ENCODE data around the gene UBTD1.
A peak's percentile ranks its signal among the peaks of the same experiment; 100 is the strongest.
"Not testable (repeated sequence)": the region's sequence is repeated elsewhere in the genome, so short reads cannot be mapped to it uniquely, and the experiment has no call there.

Gene UBTD1

DNA sequence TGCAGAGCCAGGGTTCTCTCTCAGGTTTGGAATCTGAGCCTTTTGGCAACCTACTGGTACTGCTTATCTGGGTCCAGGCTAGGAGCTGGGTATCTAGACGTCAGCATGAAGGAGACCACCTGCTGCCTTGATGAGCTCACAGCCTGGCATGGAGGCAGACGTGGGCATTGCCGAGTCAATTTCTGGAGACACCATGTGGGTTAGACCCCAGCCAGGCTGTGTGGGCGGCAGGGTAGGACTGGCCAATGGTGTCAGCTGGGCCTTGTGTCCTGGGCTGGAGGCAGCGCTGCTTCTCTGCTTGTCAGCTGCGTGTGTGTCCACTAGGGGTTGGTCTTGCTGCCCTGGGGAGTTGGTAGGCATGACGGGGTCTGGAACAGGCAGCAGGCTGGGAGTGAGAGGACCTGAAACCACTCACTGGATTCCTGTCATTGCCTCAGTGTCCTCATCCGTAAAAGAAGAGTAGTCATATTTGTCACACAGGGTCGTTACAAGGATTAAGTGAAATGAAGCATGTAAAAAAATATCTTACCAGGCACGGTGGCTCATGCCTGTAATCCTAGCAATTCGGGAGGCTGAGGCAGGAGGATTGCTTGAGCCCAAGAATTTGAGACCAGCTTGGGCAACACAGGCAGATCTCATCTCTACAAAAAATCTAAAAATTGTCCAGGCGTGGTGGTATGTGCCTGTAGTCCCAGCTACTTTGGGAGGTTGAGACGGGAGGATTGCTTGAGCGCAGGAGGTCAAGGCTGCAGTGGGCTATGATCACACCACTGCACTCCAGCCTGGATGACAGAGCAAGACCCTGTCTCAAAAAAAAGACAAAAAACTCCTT, 42.2 kb downstream of the UBTD1 start:
- peak; percentile 26 for DNase-seq

DNA sequence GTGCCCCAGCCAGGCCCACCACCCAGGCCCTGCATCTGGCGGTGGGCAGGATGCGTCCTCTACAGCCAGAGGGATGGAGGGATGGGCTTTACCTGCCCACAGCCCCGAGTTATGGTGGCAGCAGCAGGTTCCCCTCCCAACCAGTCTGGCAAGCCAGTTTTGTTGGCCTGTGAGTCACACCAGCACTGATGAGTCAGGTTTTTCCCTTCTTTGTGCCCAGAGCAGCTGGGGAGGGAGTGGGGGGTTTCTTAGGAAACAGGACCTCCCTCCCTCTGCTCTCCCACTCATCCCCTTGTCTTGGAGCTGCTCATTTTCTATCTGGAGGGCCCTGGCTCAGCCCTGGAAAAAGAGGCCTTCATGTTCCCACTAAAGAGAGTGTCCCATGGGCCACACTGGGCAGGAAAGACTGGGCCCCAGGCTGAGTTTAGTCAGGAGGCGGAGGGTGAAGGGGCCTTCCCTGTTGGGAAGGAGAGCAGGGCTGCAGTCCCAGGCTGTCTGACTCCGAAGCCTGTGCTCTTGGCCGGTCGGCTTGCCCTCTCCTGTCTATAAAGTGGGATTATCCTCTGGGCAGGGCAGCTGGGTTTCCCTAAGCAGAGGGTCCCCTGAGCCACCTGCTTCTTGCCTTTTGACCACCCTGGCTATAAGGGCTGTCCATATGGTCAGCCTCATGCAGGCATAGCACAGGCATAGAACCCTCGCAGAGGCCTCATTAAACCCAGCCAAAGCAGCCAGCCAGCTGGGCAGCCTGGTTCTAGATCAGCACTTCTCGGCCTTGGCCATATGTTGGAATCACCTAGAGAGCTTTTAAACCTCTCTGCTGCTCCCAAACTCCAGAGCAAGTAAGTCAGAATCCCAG, 43.7 kb downstream of the UBTD1 start:
- DNase-seq: peak; percentile 87

DNA sequence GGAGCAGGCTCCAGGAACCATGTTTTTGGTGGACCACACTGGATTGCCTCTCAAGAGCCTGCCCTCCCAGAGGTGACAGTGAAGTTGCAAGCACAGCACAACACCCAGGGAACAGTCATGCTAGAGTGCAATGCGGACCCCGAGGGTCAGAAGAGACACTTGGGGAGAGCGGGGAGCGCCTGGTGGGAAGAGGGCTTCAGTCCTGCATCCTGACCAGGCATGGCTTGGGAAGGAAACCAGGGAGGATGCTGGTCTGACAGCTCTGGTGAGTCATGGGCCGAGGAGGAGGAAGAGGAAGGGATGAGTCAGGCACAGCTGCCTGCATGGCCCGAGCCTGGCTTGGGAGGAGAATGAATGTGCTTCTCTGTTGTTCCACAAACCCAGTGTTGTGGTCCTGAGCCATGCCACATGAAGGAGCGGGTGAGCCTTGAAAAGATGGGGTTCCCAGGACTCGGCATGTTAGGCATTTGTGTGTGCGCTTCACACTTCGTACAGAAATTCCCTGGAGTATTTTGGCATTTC, 44.4 kb downstream of the UBTD1 start:
- peak; percentile 93 for DNase-seq

DNA sequence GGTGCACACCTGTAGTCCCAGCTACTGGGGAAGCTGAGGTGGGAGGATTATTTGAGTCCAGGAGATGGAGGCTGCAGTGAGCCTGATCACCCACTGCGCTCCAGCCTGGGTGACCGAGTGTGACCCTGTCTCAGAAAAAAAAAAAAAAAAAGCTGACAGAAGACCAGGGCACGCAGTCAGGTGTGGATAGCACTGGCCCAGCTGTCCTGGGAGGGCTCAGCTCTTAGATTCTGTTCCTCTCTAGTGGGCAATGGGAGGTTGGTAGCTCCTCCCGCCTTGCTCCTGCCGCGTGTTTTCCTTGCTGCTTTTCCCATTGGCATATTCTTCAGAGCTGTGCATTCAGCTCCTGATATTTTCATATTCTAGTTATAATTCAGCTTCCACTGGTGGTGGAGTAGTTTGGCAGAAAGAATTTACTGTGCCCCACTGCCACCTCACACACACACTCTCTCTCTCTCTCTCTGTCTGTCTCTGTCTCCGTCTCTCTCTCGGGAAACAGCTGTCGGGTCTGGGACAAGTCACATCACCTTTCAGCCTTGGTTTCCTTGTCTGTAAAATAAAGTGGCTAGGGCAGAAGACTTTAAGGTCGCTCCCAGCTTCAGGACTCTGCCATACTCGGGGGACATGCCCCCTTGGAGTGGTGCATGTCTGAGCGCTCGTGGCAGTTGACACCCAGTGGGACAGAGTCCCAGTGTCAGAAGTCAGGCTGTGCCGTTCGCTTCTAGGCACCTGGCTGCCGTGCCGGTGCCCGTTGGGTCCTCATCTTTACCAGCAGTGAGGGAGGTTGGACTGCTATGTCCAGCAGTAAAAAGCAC, 47.9 kb downstream of the UBTD1 start:
- DNase-seq: no peak

DNA sequence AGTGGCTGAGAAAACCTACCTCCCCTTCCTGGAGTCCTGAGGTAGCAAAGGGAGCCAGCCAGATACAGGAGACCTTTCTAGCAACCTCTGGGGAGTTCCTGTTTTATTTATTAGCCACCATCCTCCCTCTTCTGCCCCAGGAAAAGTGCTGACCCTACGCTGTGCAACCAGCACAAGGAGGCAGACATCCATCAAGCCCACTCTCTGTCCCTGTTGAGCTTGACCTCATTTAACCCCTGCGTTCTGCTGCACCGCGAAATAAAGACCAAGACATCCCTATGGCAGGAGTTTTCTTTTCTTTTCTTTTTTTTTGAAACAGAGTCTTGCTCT, 48.5 kb downstream of the UBTD1 start:
- no peak for DNase-seq

DNA sequence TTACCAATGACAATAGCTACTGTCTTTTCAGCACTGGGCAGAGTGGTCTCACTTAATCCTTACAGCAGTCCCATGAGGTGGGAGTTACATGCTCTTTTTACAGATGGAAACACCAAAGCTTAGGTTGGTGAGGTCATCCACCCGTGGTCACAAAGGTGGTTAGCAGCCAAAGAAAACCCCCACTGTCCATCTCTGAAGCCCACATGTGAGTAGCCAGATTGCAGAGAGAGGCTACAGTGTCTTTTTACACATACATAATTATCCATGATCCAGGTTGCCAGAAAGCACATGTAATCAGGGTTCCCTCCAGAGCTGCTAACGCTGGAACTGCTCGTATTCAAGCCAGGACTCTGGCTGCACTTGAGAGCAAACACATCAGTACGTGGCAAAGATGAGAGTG, 49.2 kb downstream of the UBTD1 start:
- DNase-seq: no peak

DNA sequence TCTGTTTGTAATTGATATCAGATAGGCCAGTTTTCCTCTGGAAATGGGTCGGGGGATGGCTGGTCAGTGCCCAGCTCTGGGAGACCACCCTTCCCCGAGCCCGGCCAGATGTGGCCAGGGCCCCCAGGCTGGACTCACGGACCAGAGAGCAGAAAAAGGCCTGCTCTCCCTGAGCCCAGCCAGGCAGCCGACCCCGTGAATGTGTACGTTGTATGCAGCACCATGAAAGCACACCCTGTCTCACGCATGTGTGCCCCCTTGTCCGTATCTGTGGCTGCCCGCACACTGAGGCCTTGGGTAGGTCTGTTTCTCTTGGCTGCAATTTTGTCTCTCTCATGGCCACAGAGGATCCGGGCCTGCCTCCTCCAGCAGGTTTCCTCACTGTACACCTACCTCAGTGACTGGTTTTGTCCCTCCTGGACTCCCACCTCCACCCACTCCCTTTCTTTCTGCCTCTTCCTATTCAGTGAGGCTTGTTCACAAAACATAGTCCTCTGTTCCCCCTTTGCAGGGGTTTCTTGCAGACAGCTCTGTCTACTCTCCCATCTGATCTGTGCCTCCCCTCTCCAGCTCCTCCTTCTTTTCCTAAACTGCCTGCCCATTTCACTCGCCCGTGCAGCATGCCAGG, 50.2 kb downstream of the UBTD1 start:
- no peak for DNase-seq

DNA sequence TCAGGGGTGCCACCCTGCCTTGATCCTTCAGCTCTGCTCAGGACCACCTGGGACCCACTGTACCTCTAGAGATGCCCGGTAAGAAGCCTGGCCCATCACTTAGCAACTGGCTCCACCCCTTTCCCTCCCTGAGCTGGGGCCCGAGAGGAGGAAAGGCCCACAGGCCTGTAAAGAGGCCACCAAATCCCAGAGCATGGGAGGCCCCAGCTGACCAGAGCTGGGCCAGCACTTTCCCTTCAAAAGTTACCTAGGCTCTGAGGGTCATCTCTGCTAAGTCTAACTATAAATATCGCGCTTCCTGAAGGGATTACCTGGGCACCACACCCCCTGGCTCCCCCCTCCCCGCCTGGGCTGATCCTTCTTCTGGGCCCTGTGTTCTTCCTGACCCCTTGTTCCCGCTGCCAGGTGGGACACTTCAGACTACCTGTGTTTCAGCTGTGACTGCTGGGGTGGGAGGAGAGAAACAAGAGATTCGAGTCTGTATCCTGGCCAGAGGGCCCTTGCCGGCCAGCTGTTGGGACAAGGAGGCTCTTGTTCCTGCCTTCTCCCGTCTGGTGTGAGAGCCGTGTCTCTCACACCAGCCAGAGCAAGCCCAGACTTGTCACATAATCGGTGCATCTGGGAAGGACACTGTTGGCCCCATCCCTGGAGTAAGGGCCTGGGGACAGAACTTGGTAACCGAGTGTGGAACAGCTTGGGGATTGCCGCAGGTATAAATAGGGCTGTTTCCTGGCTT, 51.0 kb downstream of the UBTD1 start:
- DNase-seq: no peak

DNA sequence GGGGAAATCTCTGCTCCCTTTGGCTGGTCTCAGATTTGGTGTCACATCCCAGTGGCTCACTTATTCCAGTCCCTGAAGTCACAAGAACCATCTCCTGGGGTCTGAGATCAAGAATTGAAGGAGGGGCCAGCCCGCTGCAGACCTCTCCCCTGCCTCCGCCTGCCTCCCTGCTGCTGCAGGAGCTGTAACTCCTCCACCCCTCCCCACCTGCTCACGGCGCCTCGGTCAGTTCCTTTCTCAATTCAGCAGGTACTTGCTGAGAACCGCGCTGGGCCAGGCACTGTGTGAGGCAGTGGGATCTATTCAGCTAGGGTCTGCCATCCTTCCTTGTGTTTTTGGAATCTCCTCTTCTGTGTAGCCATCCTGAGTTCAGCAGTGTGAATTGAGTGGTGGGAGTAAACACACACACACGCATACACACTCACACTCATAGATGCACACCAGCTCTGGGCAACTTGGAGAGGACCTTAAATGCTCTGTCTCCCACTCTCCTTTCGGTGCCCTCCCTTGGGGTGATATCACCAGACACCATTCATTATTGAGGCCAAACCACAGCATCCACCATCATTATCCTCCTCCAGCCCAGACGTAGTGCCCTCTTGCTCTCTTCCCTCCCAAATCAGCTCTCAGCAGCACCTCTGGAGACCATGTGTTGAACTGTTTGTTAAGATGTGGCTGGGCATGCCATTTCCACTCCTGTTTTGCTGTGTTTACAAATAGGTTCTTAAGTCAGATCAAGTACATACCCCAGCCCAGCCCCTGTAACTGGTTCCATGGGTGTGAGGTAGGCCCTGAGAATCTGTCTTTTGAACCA, 51.8 kb downstream of the UBTD1 start:
- DNase-seq: no peak

DNA sequence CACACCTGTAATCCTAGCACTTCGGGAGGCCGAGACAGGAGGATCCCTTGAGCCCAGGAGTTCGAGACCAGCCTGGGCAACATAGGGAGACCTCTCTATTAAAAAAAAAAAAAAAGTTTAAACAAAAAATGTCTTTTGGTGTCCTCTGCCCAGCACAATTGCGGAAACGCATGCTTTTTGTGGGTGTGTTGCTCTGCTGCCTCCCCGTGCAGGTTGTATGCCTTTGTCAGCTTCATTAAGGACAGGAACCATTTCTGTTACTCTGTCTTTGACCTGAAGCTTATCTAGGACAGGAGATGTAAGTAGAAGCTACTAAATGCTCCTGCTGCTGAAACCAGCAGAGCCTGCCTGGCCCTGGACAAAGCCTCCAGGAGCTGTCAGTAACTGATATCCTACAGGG, 52.5 kb downstream of the UBTD1 start:
- DNase-seq: no peak

DNA sequence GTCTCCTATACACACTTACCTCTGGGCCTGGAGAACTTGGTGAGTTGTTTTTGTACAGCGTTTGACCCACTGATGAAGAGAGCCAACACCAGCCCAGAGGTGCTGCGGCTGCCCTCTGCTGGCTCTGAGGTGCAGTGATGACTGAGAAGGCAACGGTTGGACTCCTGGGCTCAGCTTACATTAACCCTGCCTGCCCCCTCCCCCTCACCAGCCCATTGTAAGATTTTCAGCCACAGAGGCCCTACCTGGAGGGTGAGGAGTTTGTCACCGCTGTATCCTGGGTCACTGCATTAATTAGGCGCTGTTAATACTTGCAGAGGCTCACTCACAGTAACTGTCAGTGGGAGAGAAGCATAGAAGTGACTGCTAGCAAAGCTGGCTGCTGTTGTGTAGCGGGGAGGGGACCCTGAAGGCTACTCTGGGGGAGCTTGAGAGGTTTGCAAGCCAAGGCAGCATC, 54.9 kb downstream of the UBTD1 start:
- DNase-seq: peak; percentile 46

DNA sequence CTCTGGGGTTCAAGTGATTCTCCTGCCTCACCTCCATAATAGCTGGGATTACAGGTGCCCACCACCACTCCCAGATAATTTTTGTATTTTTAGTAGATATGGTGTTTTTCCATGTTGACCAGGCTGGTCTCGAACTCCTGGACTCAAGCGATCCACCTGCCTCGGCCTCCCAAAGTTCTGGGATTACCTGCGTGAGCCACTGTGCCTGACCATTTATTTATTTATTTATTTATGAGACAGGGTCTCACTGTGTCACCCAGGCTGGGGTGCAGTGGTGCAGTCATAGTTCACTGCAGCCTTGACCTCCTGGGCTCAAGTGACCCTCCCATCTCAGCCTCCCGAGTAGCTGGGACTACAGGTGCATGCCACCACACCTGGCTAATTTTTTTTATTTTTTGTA, 55.6 kb downstream of the UBTD1 start:
- not testable (repeated sequence) for DNase-seq

DNA sequence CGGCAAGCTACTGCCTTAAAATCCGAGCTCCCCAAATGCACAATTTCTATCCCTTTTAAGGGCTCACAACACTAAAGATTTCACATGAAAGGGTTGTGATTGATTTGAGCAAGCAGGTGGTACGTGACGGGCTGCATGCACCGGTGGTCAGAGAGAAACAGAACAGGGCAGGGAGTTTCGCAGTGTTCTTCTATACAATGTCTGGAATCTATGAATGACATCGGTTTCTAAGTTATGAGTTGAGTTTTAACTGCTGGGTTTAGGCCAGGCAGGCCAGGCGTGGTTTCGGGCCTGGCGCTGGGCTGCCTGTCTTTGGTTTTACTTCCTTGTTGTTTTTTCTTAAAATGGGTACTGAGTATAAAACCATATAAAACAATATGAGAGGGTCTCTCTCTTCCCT, 56.8 kb downstream of the UBTD1 start:
- DNase-seq: not testable (repeated sequence)

DNA sequence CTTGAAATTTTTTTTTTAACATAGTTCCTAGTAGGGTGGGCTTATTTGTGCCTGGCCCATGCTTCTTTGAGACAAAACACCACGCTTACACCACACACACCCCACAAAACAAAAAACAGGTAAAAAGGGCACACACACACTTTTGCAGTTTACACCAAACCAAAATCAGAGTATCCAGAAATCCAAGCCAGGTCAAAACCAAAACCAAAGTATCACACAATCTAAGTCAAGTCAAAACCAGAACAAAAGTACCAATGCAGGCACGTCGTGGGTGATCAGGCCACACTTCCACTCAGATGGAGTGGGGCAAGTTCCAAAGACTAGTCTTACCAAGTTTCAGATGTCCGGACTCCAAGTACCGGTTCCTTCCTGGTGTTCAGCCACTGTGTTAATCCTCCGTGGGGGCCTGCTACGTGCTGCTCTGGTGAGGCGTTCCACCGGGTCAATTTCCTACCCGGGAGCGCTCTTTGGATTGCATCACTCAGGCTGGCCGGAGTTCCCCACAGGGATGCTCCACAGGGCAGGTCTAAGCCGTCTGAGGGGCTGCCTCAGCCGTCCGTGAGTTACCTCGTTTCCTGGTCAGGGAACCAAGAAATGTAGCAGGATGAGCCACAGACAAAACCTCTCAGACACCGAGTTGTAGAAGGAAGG, 62.1 kb downstream of the UBTD1 start:
- not testable (repeated sequence) for DNase-seq

DNA sequence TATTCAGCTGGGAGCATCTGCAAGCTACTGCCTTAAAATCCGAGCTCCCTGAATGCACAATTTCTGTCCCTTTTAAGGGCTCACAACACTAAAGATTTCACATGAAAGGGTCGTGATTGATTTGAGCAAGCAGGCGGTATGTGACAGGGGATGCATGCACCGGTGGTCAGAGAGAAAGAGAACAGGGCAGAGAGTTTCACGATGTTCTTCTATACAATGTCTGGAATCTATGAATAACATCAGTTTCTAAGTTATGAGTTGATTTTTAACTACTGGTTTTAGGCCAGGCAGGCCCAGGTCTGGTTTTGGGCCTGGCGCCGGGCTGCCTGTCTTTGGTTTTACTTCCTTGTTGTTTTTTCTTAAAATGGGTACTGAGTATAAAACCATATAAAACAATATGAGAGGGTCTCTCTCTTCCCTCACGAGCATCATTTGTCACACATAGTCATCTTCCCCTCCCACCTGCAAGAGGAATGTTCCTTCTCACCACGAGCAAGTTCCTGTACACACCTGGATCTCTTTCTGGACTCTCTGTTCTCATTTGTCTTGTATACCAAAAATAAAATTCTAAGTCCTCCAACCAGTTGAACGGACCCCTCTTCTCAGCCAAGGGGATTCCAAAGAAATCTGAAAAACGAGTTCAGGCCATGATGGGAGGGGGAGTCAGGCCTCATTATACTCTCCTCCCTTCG, 62.8 kb downstream of the UBTD1 start:
- not testable (repeated sequence) for DNase-seq

DNA sequence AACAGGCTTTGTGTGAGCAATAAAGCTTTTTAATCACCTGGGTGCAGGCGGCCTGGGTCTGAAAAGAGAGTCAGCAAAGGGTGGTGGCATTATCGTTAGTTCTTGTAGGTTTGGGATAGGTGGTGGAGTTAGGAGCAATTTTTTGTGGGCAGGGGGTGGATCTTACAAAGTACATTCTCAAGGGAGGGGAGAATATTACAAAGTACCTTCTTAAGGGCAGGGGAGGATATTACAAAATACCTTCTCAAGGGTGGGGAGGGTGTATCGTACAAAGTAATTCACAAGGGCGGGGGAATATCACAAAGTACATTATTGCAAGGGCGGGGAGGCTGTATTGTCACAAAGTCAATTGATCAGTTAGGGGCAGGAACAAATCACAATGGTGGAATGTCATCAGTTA, 63.6 kb downstream of the UBTD1 start:
- not testable (repeated sequence) for DNase-seq

DNA sequence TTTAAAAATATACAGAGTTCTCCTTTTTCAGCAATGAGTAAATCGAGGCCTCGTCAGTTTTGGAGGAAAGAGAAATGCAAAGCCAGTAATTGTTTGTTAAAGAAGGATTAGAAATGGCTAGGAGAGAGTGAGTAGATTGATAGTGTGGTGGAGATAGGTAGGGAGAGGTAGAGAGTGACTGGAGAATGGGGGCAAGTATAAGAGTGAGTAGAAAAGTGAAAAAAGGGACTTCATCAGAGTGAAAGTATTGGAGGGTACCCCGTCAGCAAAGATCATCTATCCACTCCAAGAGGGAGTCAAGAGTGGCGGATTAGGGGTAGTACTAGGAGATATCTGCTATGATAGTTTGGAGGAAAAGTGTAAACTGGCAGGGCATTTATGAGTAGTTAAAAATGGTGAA, 64.6 kb downstream of the UBTD1 start:
- DNase-seq: no peak

DNA sequence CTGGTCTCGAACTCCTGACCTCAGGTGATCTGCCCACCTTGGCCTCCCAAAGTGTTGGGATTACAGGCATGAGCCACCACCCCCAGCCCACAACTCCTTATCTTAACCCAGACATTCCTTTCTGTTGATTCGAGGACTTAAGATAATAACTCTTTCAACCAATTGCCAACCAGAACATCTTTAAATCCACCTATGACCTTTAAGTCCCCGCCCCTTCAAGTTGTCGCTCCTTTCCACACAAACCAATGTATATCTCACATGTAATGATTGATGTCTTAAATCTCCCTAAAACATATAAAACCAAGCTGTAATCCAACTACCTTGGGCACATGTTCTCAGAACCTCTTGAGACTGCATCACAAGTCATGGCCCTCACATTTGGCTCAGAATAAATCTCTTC, 66.1 kb downstream of the UBTD1 start:
- DNase-seq: no peak

DNA sequence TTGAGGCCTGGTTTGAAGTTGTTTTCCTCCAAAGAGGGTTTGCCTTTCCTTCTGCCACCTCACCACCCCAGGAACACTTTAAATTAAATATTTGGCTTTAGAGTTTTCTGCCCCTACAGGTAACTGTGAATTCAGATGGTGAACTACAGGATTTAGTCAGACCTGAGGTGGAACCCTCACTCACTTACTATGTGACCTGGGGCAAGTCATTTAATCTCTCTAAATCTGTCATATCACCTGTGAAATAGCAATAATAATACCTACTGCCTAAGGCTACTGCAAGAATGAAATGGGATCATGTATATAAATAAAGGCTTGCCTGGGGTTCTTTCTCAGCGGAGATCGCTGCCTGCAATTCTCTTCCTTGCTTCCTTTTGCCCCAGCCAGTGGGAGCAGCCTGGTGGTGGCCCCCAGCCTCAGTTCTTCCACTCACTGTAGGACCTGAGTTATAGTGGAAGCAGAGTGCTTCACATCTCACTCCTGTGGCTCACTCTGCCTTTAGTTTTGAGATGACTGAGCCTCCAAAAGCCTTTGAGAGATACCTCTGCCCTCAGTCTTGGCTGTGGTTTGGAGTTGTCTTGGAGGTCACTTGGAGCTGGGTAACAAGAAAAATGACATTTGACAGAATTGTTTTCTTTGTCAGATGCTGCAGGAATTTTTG, 67.7 kb downstream of the UBTD1 start:
- DNase-seq: no peak

All from inflammatory macrophage treated with lipopolysaccharide for 4 hours (primary cell).